Esophagus squamous epithelium (tissue), 4 donors: ENCODE results near the gene TMEM150C.

Experiments used
- POLR2A ChIP-seq, 4 donors: fragments of 450-650 bp; IDR thresholded peaks; one replicate each; pipeline ENCODE4 v1.6.1; 2017; ENCODE audit warnings: antibody characterized with exemption in 4 of 4, mild to moderate bottlenecking in 4 of 4, moderate library complexity in 3 of 4
- TF ChIP-seq, protein P1 (sequence below), 6 experiments: fragments of 450-650 bp in 4 of 6; fragments of 200-600 bp in 2 of 6; sonication (generic) in 2 of 6; IDR thresholded peaks; one replicate each; pipeline ENCODE4 v1.5.1; 2016 to 2019; ENCODE audit warnings: antibody characterized with exemption in 6 of 6, mild to moderate bottlenecking in 4 of 6, moderate library complexity in 4 of 6

DNA sequence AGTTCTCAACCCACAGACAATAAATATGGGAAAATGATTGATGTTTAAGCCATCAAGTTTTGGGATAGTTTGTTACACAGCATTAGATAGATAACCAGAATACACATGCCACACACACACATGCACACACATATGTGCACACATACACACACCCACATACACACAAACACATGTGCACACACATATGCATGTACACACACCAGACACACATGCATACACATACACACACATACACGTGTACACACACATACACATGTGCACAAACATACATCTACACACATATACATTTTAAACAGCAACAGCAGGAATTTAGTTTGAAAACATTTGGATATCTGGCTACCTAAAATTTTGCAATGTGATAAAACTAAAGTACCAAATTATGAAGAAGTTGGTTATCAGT lies 42.7 kb upstream of the TMEM150C start:
- TF ChIP-seq, protein P1, sequence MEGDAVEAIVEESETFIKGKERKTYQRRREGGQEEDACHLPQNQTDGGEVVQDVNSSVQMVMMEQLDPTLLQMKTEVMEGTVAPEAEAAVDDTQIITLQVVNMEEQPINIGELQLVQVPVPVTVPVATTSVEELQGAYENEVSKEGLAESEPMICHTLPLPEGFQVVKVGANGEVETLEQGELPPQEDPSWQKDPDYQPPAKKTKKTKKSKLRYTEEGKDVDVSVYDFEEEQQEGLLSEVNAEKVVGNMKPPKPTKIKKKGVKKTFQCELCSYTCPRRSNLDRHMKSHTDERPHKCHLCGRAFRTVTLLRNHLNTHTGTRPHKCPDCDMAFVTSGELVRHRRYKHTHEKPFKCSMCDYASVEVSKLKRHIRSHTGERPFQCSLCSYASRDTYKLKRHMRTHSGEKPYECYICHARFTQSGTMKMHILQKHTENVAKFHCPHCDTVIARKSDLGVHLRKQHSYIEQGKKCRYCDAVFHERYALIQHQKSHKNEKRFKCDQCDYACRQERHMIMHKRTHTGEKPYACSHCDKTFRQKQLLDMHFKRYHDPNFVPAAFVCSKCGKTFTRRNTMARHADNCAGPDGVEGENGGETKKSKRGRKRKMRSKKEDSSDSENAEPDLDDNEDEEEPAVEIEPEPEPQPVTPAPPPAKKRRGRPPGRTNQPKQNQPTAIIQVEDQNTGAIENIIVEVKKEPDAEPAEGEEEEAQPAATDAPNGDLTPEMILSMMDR (IDR thresholded peaks at IDR 0.05): no peak
- no peak for TF ChIP-seq POLR2A (IDR thresholded peaks at IDR 0.05)
